GM18507 (cell line): Measurements from ENCODE around the gene ARL2.
A peak's percentile ranks its signal among the peaks of the same experiment; 100 is the strongest.
"Not testable (repeated sequence)": the region's sequence is repeated elsewhere in the genome, so short reads cannot be mapped to it uniquely, and the experiment has no call there.

Experiments
- DNase-seq: peaks from one replicate; pipeline ENCODE4 v3.0.0; 2011; ENCODE audit warnings: low read depth; ENCODE audit not compliant: insufficient read length; ENCODE audit errors: extremely low spot score
- FAIRE-seq: peaks from 2 replicates; lab custom pipeline; 2011; peaks lifted over from hg19 to GRCh38; lab: Jason Lieb, UNC

ARL2 gene

GRCh38 chr11:65003282-65003681 is 10.7 kb upstream of the ARL2 start:
- no peak for DNase-seq

DNA sequence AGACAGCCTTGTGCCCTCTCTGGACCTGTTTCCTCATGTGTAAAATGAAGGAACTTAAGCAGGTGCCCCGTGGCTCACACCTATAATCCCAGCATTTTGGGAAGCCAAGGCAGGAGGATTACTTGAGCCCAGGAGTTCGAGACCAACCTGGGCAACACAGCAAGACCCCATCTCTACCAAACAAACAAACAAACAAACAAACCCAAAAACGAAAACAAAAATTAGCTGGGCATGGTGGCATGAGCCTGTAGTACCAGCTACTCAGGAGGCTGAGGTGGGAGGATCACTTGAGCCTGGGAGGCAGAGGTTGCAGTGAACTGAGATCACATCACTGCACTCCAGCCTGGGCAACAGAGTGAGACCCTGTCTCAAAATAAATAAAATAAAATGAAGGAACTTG is 10.0 kb upstream of the ARL2 start:
- not testable (repeated sequence) for FAIRE-seq

More at GRCh38 chr11:65003282-65003681, 10.7 kb upstream of the ARL2 start:
- no peak for FAIRE-seq

GRCh38 chr11:65008016-65008415 is 5.9 kb upstream of the ARL2 start:
- DNase-seq (no peak), FAIRE-seq (no peak)

More for the DNA sequence above, 10.0 kb upstream of the ARL2 start:
- DNase-seq: not testable (repeated sequence)

DNA sequence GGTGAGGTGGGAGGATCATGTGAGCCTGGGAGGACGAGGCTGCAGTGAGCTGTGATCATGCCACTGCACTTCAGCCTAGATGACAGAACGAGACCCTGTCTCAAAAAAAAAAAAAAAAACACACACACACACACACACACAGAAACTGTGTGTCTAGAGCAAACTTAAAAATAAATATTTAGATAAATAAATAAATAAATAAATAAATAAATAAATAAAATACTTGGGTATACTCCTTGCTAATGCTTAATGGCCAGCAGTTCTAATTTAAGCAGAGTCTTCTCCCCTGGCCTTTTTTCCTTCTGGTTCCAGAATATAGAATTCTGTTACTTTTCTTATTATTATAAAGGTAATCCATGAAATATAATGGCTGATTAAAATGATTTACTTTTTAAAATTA is 5.1 kb upstream of the ARL2 start:
- FAIRE-seq (no peak), DNase-seq (no peak)

DNA sequence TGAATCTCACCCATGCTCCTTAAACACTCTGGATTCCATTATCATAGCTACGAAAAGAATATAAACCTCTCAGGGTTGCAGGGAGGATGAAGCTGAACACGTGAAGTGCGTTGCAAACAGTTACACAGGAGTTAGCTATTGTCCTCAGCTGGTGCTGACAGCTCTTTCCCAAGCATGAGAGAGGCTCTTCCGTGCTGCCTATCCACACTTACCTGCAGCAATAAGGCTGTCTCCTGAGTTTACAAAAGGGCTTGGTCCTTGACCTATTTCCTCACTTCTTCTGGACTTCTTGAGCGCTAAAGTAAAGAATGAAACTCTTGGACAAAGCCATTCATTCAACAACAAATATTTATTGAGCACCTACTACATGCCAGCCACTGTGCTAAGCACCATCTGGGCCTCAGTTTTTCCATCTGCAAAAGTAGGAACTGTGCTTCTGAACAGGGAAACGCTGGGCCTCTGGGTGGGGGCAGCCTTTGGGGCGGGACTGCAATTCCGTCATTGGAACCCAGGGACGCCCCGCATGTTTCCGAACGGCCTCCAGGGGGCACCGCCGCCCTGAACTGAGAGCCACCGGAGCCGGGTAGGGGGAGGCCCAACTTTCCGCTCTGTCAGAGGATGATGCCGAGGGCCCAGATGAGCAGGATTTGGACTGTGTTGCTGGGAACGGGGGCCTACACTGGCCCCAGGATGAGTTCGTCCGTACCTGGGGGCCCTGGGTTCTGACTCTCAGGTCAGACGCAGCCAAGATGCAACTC is 651 bp upstream of the ARL2 start:
- DNase-seq: peak; percentile 83
- peak; percentile 85 for FAIRE-seq

DNA sequence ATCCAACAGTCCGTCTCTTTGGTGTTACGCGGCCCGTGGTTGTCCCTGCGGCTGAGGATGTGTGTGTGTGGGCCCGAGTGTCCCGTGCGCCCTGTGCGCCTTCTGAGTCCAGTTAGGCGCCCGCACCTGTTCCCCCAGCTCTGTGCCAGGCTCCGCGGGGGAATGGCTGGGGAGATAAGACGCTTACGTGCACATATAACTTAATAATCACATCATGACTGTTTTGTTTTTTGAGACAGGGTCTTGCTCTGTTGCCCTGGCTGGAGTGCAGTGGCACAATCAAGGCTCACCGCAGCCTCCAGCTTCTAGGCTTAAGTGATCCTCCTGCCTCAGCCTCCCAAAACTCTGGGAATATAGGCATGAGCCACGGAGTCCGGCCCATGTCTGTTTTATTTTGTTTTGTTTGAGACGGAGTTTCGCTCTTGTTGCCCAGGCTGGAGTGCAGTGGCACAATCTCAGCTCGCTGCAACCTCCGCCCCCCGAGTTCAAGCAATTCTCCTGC is 817 bp downstream of the ARL2 start:
- FAIRE-seq (no peak), DNase-seq (no peak)

- no peak for DNase-seq
- FAIRE-seq: no peak
Measured at GRCh38 chr11:65016705-65017104, 2.7 kb downstream of the ARL2 start.

- FAIRE-seq: no peak
- DNase-seq: no peak
Measured at GRCh38 chr11:65017937-65018336, 4.0 kb downstream of the ARL2 start.

DNA sequence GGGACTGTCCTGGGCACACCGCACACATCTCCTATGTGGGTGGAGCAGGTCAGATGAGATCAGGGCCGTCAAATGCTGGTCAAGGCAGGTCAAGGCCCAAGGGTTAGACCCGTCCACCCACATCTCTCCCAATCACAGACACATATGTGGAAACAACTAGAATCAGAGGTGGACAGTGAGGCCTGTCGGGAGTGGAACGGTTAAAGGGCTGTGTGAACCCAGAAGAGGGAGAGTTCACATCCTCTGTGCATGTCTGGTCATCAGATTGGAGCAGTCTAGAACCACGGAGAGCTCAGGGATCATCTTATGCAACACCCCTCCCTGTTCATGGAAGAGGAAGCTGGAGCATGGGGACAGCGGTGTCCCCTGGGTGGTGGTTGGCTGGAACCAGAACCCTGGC is 5.9 kb downstream of the ARL2 start:
- FAIRE-seq: no peak
- DNase-seq: no peak

GRCh38 chr11:65021003-65021402 is 7.0 kb downstream of the ARL2 start:
- no peak for FAIRE-seq
- no peak for DNase-seq

DNA sequence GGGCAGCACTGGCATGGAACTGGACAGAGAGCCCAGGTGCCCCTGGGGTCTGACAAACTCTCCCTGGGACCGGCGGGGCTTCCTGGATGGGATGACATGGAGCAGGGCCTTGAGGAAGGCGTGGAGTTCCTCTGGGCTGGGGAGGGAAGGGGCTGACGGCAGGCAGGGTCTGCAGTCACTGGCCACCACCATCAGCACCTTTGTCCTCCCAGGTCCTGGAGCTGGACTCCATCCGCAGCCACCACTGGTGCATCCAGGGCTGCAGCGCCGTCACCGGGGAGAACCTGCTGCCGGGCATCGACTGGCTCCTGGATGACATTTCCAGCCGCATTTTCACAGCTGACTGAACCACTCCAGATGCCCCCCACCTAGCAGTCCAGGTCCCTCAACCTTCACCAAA is 7.5 kb downstream of the ARL2 start:
- no peak for FAIRE-seq
- no peak for DNase-seq

- FAIRE-seq, DNase-seq: not testable (repeated sequence)
Measured at GRCh38 chr11:65023502-65023901, 9.5 kb downstream of the ARL2 start.

- DNase-seq: no peak
- no peak for FAIRE-seq
Measured at GRCh38 chr11:65026810-65027209, 12.8 kb downstream of the ARL2 start.

GRCh38 chr11:65027213-65028067 is 13.5 kb downstream of the ARL2 start, which contains the start of gene SNX15:
Gene SNX15 (plus strand): TSS chr11:65027439. CDS start chr11:65027538, 99 bp downstream.
- peak; percentile 84 for DNase-seq
- peak; percentile 79 for FAIRE-seq

DNA sequence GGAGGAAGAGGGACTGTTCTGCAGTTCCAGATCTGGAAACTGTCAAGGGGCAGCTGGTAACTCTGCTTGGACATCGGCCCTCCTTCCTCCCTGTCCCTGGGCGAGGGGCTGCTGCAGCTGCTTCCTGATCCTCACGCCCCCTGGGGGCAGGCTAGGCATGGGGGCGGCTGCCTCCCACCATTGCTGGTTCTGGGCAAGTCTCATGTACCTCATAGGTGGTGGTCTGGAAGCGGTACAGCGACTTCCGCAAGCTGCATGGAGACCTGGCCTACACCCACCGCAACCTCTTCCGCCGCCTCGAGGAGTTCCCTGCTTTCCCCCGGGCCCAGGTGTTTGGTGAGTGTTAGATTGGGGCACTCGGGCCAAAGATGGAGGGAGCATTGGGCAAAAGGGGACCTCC is 18.3 kb downstream of the ARL2 start:
- no peak for FAIRE-seq
- no peak for DNase-seq

GRCh38 chr11:65034423-65034822 is 20.5 kb downstream of the ARL2 start:
- DNase-seq (no peak), FAIRE-seq (no peak)

GRCh38 chr11:65035579-65035978 is 21.6 kb downstream of the ARL2 start:
- DNase-seq (no peak), FAIRE-seq (no peak)

DNA sequence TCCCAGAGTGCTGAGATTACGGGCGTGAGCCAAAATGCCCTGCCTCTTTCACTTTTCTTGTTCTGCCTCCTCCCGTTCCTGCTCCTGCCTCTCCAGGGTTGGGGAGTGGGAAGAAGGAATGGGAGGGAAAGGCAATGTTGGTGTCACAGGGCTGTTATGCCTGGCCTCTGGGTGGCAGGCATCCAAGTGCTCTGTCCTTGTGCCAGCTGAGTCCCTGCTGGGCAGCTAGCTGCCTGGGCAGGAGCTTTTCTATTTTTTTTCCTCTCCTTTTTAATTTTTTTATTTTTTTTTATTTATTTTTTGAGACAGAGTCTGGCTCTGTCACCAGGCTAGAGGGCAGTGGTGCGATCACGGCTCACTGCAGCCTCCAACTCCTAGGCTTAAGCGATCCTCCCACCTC is 23.0 kb downstream of the ARL2 start:
- DNase-seq: no peak

GRCh38 chr11:65040520-65040846 is 26.5 kb downstream of the ARL2 start:
- no peak for DNase-seq
- no peak for FAIRE-seq

More for the DNA sequence above, 23.0 kb downstream of the ARL2 start:
- no peak for FAIRE-seq

DNA sequence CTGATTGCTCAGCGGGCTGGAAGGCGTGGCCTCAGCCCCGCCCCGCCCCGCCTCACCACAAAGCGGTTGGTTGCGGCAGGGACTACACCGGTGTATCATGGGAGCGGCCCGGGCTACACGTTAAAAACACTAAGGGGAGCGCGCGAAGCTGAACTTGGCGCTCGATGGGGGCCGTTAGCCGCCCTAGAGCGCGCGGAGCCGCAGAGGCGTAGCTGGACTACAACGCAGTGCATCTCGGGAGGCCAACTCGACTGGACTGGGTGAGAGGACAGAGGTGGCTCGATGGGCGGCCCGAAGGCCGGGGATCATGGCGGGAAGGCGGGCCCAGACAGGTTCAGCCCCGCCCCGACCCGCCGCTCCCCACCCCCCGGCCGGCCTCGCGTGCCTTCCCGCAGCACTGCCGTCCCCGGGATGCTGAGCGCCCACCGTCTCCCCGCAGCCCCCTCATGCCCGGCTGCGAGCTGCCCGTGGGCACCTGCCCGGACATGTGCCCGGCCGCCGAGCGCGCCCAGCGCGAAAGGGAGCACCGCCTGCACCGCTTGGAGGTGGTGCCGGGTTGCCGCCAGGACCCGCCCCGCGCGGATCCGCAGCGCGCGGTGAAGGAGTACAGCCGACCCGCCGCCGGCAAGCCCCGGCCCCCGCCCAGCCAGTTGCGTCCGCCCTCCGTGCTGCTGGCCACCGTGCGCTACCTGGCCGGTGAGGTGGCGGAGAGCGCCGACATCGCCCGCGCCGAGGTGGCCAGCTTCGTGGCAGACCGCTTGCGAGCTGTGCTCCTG is 27.1 kb downstream of the ARL2 start, which contains the start of gene SAC3D1:
TSS of gene SAC3D1 (plus strand) at position 364 of the 776 bp plus-strand sequence. CDS start at position 447, 83 bp downstream.
- peak; percentile 97 for FAIRE-seq
- peak; percentile 92 for DNase-seq
